Kidney epithelial cell (primary cell): ENCODE data around the gene RANBP9. TPM values are rescaled to one million over a fixed set of nuclear protein-coding genes. Genes with fewer than 3 reads are reported as not detected.

ENCODE experiments used
- DNase-seq: peaks from one replicate; pipeline ENCODE4 v3.0.0-alpha.2; 2010; ENCODE audit warnings: low read depth
- H3K27me3 ChIP-seq: 2 replicates; pipeline ENCODE4 v1.6.0; 2011; ENCODE audit warnings: low read length; ENCODE audit not compliant: control insufficient read depth, insufficient read depth
- H3K36me3 ChIP-seq: 2 replicates; pipeline ENCODE4 v1.5.1; 2011; ENCODE audit warnings: low read length; ENCODE audit not compliant: control insufficient read depth, insufficient read depth
- H3K4me3 ChIP-seq: 2 replicates; pipeline ENCODE4 v1.5.1; 2011; ENCODE audit warnings: low read depth, mild to moderate bottlenecking, control low read depth, low read length
- CTCF ChIP-seq: IDR thresholded peaks from 2 replicates; pipeline ENCODE4 v1.5.1; 2011; ENCODE audit warnings: mild to moderate bottlenecking, moderate library complexity, low read length, control low read depth, inconsistent platforms; ENCODE audit not compliant: insufficient read depth, poor library complexity, severe bottlenecking
- total RNA-seq: library from RNA; depleted of rRNA; stranded (reverse); fragments of >200 nt; gene quantifications from 2 replicates; pipeline ENCODE4 v1.2.3, GENCODE V29; 2015

Gene RANBP9
- total RNA-seq, 1 donor from 2014 or later: 25.7 TPM

DNA sequence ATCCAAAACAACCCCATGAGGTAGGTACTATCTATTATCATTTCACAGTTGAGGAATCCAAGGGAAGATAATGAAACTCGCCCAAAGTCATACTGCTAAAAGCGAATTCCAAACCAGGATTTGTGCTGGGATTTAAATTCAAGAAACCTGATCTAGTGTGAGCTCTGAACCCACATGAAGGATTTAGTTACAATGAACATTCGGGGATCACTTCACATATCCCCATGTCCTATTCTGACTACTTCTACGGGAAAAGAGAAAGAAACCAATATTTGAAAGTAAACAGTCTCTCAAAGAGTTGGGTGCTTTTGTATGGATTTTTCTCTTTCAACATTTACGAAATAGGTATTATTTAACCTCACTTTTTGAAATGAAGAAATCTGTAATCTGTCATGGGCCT is 12.9 kb downstream of the RANBP9 start:
- H3K4me3 ChIP-seq: no peak overlapping the region
- H3K36me3 ChIP-seq: no peaks in the 10 kb centered on the region
- DNase-seq: no peak
- H3K27me3 ChIP-seq: no peaks in the 10 kb centered on the region
- no peak for TF ChIP-seq CTCF

GRCh38 chr6:13697857-13698256 is 13.8 kb downstream of the RANBP9 start:
- H3K27me3 ChIP-seq: no peaks in the 10 kb centered on the region

GRCh38 chr6:13696226-13696625 is 15.4 kb downstream of the RANBP9 start:
- no peak for TF ChIP-seq CTCF
- no peak for DNase-seq
- Histone ChIP-seq H3K27me3 (no peaks in the 10 kb centered on the region), H3K36me3 (no peaks in the 10 kb centered on the region), H3K4me3 (no peak overlapping the region)

More at GRCh38 chr6:13697857-13698256, 13.8 kb downstream of the RANBP9 start:
- Histone ChIP-seq H3K4me3 (no peak overlapping the region), H3K36me3 (no peaks in the 10 kb centered on the region)
- no peak for TF ChIP-seq CTCF
- no peak for DNase-seq

- TF ChIP-seq CTCF: no peak
These were observed 16.4 kb downstream of the RANBP9 start for GRCh38 chr6:13695252-13695651.

GRCh38 chr6:13694562-13694961 is 17.1 kb downstream of the RANBP9 start:
- H3K27me3 ChIP-seq: no peaks in the 10 kb centered on the region
- no peak overlapping the region for H3K4me3 ChIP-seq
- no peak for TF ChIP-seq CTCF
- DNase-seq: no peak
- H3K36me3 ChIP-seq: no peaks in the 10 kb centered on the region

More at GRCh38 chr6:13695252-13695651, 16.4 kb downstream of the RANBP9 start:
- H3K36me3 ChIP-seq: no peaks in the 10 kb centered on the region
- no peaks in the 10 kb centered on the region for H3K27me3 ChIP-seq
- no peak for DNase-seq
- H3K4me3 ChIP-seq: no peak overlapping the region

DNA sequence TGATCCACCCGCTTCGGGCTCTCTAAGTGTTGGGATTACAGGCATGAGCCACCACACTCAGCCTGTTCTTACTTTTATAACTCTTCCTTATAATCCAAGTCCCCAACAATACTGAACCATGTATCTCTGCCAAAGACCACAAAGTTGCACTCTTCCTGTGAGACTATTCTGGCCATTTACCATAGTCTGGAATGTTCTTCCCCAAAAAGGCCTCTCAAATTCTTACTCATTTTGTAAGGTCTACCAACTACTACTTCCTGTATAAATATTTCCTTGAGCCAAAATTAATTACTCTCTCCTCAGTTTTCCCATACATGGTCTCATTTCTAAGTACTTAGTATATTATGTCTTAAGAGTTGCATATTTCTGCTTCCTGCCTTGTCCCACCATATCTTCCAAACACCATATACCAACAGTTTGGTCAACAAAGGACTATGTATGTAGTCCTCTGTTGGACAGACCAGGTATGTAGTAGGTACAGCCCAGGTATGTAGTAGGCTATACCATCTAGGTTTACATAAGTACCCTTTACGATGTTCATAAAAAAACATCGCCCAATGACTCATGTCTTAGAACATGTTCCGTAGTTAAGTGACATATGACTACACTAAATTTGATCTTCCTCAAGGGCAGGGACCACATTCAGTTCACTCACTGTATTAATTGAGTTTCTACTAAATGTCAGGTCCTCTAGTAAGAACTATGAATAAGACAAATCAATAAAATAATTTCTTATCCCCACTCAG is 22.0 kb downstream of the RANBP9 start:
- H3K36me3 ChIP-seq: no peaks in the 10 kb centered on the region
- no peak overlapping the region for H3K4me3 ChIP-seq
- DNase-seq: no peak
- no peaks in the 10 kb centered on the region for H3K27me3 ChIP-seq
- TF ChIP-seq CTCF: no peak
